SK-N-DZ (cell line): ENCODE data around the gene FEZ2. TPM values are rescaled to one million over a fixed set of nuclear protein-coding genes. Genes with fewer than 3 reads are reported as not detected.
"Not testable (repeated sequence)": the region's sequence is repeated elsewhere in the genome, so short reads cannot be mapped to it uniquely, and the experiment has no call there.

Experiments
- DNase-seq: peaks from one replicate; pipeline ENCODE4 v3.0.0-alpha.2; 2015; ENCODE audit warnings: low spot score
- polyA plus RNA-seq, 2 experiments: library from polyadenylated mRNA; depleted of rRNA; stranded (reverse); fragments of >200 nt; gene quantifications; 2 replicates each; pipeline ENCODE4 v1.2.3, GENCODE V29; 2014

Gene FEZ2, protein sequence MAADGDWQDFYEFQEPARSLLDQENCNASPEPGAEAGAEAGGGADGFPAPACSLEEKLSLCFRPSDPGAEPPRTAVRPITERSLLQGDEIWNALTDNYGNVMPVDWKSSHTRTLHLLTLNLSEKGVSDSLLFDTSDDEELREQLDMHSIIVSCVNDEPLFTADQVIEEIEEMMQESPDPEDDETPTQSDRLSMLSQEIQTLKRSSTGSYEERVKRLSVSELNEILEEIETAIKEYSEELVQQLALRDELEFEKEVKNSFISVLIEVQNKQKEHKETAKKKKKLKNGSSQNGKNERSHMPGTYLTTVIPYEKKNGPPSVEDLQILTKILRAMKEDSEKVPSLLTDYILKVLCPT
- 15.0 and 21.3 TPM in 2 replicates for polyA plus RNA-seq (2014; cell fraction: cytosol; rRNA removed)
- 13.1 and 19.1 TPM in 2 replicates for polyA plus RNA-seq (2014; cell fraction: nucleus; rRNA removed)

- peak; percentile 72 for DNase-seq
Observed at GRCh38 chr2:36597532-36598377, at the start of gene FEZ2. TSS of gene FEZ2 (minus strand) at chr2:36598168. CDS start at chr2:36598142, 26 bp downstream.

- no peak for DNase-seq
Observed at GRCh38 chr2:36634981-36635597, 37.1 kb upstream of the FEZ2 start.

DNA sequence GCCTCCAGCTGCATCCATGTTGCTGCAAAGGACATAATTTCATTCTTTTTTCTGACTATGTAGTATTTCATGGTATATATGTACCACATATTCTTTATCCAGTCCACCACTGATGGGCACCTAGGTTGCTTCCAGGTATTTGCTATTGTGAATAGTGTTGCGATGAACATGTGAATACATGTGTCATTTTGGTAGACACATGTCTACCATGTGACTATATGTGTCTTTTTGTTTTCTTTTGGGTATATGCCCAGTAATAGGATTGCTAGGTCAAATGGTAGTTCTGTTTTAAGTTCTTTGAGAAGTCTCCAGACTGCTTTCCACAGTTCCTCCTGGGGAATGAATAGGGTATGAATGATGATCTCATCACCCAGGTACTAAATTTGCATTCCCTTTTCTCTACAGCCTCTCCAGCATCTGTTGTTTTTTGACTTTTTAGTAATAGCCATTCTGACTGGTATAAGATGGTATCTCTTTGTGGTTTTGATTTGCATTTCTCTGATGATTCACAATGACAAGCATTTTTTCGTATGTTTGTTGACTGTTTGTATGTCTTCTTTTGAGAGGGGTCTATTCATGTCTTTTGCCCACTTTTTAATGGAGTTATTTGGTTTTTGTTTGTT, 35.6 kb upstream of the FEZ2 start:
- DNase-seq = no peak

DNA sequence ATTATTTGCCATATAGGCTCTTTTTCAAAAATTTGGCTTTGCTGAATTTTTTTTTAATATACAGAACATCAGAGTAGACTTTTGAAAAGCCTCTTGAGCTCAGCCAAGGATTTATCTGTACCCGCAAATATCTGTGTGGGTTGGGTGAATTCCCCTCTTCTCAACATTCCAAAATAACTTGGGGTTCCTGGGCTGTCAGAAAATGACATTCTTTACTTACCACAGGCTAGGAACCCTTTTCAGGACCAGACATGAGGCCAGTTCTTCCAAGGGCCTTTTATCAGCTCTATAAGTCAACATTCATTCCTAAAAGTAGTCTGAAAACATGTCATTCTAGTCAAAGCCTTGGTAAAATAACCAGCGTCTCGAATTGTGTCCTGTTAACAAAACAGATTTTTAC, 28.8 kb upstream of the FEZ2 start:
- no peak for DNase-seq

DNA sequence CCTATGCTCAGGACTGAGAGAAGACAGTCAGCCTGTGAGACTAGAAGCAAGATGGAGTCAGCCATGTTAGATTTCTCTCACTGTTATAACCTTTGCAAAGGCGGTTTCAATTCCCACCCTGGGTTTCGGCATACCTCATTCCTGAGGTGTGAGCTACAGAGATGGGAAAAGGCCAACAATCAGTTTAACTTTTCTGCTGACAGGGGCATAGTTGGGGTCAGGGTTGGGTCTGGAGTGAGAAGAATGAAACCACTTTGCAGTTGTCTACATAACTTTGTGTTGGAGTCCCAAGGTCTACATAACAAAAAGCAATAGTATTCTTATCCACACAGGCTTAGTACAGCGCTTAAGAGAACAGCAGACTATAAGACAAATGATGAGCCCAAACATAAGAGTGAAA, 28.1 kb upstream of the FEZ2 start:
- no peak for DNase-seq

DNA sequence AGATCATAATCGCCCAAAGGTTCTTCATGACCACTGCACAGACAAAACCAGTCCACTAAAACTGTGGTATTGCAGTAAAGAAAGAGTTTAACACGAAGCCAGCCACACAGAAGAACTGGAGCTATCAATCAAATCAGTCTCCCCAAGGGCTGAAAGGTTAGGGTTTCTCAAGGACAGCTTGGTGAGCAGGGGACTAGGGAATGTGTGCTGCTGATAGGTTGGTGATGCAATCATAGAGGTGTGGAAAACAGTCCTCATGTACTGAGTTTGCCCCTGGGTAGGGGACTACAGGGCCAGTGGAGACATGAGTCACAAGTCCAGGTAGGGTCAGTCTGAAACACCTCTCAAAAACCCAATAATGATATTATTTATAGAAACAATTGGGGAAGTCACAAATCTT, 27.3 kb upstream of the FEZ2 start:
- DNase-seq = no peak

- no peak for DNase-seq
Observed at GRCh38 chr2:36620321-36620720, 22.4 kb upstream of the FEZ2 start.

DNA sequence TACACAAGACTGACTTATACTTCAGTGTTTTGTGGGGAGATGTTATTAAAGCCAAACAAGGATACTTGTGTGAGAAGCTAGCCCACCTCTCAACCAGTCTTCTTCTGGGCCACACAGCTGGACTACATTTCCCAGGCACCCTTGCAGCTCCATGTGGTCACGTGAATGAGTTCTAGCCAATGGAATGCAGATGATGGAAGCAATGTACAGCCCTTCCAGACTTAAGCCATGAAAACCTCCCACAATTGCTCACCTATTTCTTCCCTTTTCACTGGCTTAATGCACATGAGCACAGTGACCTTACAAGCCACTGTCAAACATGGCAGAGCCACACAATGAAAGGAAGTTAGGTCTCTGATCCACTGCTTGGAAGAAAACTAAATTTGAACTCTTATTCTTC, 20.4 kb upstream of the FEZ2 start:
- DNase-seq = peak; percentile 70

DNA sequence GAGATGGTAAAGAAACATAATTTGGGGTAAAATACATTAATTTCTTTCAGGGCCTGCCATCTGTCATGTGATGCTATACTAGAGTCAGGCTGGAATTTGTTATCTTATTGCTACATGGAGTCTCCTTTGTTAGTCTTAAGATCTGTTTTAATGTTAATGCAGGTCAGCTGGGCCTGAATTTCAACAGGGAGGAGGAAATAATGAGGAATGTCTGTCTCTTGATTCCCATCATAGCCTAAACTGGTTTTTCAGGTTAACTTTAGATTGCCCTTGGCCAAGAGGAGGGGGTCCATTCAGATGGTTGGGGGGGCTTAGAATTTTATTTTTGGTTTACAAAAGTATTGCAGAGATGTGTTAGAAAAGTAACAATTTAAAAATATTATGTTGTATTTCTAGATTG, 19.0 kb upstream of the FEZ2 start:
- no peak for DNase-seq

GRCh38 chr2:36615222-36615621, 17.3 kb upstream of the FEZ2 start:
- no peak for DNase-seq

GRCh38 chr2:36613801-36614200, 15.8 kb upstream of the FEZ2 start:
- no peak for DNase-seq

GRCh38 chr2:36611316-36611990, 13.5 kb upstream of the FEZ2 start:
- no peak for DNase-seq

DNA sequence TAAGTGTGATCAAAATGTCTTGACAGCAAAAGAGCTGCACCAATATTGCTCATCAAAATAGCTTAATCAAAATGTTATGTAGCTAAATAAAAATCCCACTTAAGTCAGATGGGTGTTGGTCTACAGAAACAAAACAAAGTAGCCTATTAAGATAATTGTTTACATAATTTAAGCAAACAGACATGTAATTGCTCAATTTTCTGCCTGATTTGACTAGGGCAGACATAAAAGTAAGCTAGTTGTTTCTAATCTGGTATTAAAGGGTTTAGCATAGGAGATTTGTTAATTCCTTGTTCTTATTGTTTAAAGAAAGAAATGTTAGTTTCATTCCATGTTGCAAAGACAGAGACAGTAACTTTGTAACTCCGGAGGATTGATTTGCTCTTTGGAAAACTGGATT, 11.5 kb upstream of the FEZ2 start:
- DNase-seq = no peak

- no peak for DNase-seq
Observed at GRCh38 chr2:36607947-36608346, 10.0 kb upstream of the FEZ2 start.

GRCh38 chr2:36606925-36607324, 9.0 kb upstream of the FEZ2 start:
- DNase-seq = no peak

DNA sequence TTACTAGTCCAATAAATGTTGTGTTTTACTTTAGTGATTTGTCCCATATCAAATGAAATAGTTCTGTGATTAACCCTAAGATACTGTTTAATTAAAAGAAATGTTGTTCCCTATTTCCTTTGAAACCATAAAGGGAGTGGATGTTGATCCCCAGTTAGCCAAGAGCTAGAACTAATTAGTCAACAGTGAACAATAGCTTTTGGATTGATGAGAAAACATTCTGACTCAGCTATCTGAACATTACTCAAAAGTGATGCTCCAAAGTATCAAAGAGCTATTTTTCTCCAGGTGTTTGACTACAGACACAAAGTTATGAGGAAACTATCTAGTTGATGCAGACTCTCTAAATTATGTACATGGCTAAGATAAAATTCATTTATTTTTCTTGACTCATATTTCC, 7.3 kb upstream of the FEZ2 start:
- DNase-seq = no peak

DNA sequence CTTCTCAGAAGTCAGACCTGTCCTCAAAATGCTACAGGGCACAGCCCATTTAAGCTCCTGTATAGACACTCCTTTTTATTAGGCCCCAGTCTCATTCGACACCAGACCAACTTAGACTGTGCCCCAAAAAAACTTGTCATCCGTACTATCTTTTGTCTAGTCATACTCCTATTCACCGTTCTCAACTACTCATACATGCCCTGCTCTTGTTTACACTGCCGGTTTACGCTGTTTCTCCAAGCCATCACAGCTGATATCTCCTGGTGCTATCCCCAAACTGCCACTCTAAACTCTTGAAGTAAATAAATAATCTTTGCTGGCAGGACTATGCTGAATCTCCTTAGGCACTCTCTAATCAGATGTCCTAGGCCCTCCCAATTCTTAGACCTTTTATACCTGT, 5.7 kb upstream of the FEZ2 start:
- DNase-seq = not testable (repeated sequence)

DNA sequence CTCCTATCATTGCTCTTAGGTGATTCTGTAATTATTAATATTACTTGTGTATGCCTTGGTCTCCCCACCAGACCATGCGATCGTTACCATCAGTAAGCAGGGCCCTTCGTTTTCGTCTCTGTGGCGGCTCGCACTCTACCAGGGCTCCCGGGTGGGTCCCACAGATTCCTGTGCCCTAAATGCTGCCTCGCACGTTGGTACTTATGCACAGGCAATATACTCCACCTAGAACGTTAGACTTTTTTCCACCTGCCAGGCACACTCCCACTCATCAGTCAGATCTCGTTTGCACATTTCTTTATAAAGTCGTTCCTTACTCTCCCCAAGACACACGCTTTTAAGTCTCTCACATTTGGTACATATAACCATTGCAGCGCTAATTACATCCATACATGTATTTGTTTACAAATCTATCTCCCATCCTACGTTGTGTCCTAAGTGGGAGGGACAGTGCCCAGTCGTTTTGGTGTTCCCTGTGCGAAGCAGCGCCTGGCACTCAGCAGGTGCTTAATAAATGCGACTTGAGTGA, 901 bp downstream of the FEZ2 start:
- no peak for DNase-seq

- DNase-seq = no peak
Observed at GRCh38 chr2:36596397-36596796, 1.6 kb downstream of the FEZ2 start.

- no peak for DNase-seq
Observed at GRCh38 chr2:36594849-36595248, 3.1 kb downstream of the FEZ2 start.

GRCh38 chr2:36589230-36589630, 8.7 kb downstream of the FEZ2 start:
- no peak for DNase-seq
